Vagina (tissue), 2 donors: Measurements from ENCODE around the gene RUBCN. TPM values are rescaled to one million over a fixed set of nuclear protein-coding genes. Genes with fewer than 3 reads are reported as not detected.
"Not testable (repeated sequence)": the region's sequence is repeated elsewhere in the genome, so short reads cannot be mapped to it uniquely, and the experiment has no call there.

Experiments used
- DNase-seq, 2 donors: peaks; one replicate each; pipeline ENCODE4 v3.0.0-alpha.2; 2017; ENCODE audit errors: extremely low spot score in 2 of 2
- H3K27ac ChIP-seq: fragments of 200-600 bp; sonication (generic); one replicate; pipeline ENCODE4 v1.5.1; 2019
- H3K27me3 ChIP-seq: fragments of 200-600 bp; sonication (generic); one replicate; pipeline ENCODE4 v1.5.1; 2019
- H3K36me3 ChIP-seq, 2 donors: fragments of 200-600 bp; sonication (generic); one replicate each; pipeline ENCODE4 v1.5.1; 2017 to 2019
- H3K4me1 ChIP-seq: fragments of 200-600 bp; sonication (generic); one replicate; pipeline ENCODE4 v1.5.1; 2019
- H3K4me3 ChIP-seq, 2 donors: fragments of 200-600 bp; sonication (generic); 1 replicate in 1 of 2; 2 replicates in 1 of 2; pipeline ENCODE4 v1.5.1; 2016 to 2019
- H3K9me3 ChIP-seq: fragments of 200-600 bp; sonication (generic); one replicate; pipeline ENCODE4 v1.5.1; 2019
- CTCF ChIP-seq, 3 experiments: fragments of 450-650 bp in 2 of 3; fragments of 200-600 bp in 1 of 3; sonication (generic) in 1 of 3; IDR thresholded peaks; one replicate each; pipeline ENCODE4 v1.5.1; 2017 to 2019; ENCODE audit warnings: antibody characterized with exemption in 3 of 3, mild to moderate bottlenecking in 2 of 3, moderate library complexity in 2 of 3
- POLR2A ChIP-seq, 2 donors: fragments of 450-650 bp; IDR thresholded peaks; one replicate each; pipeline ENCODE4 v1.6.1; 2017; ENCODE audit warnings: antibody characterized with exemption in 2 of 2, mild to moderate bottlenecking in 2 of 2, moderate library complexity in 2 of 2
- POLR2AphosphoS5 ChIP-seq, 2 donors: sonication (generic); formaldehyde crosslinking; IDR thresholded peaks; one replicate each; pipeline ENCODE4 v1.9.0; 2017; ENCODE audit warnings: antibody characterized with exemption in 2 of 2, mild to moderate bottlenecking in 2 of 2, low read depth in 1 of 2; ENCODE audit not compliant: insufficient read depth in 1 of 2
- intact Hi-C: fragments of 100-400 bp; cut with DNase I; formaldehyde crosslinking; loops from one replicate; pipeline ENCODE4 v1.15.1; 2023
- total RNA-seq: library from RNA; depleted of rRNA; stranded (reverse); fragments of >200 nt; gene quantifications from one replicate; pipeline ENCODE4 v1.2.3, GENCODE V29; 2016

The RUBCN gene
- total RNA-seq, 1 donor from 2014 or later, result 48.6 TPM

DNA sequence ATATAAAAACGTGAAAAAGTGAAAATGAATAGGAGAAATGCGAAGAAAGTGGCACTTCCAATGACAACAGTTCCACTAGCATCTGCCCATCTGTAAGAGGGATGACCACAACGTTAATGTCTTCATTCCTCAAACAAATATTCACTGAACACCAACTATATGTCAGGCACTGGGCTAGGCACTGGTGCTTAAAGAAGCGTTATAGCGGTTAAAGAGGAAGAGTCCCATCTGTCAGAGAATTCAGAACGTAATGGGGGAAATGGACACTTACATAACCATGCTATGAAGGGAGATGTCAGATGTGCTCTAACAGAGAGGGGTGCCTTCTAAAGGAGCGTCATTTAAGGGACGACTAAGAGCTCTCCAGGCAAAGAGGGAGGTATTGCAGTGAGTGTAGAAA, 8.2 kb downstream of the RUBCN start:
- H3K9me3 ChIP-seq, result no peaks in the 10 kb centered on the region
- TF ChIP-seq POLR2AphosphoS5 (IDR thresholded peaks at IDR 0.05; ENCODE audit: insufficient read depth in 1 of 2, low read depth in 1 of 2), result no peak
- TF ChIP-seq POLR2A (IDR thresholded peaks at IDR 0.05), result no peak
- no peak for TF ChIP-seq CTCF (IDR thresholded peaks at IDR 0.05)
- H3K36me3 ChIP-seq, result no peaks in the 10 kb centered on the region
- no peak overlapping the region for H3K27ac ChIP-seq
- H3K27me3 ChIP-seq, result no peaks in the 10 kb centered on the region
- H3K4me1 ChIP-seq, result peaks cover 4% of the 10 kb centered on the region
- no peak overlapping the region for H3K4me3 ChIP-seq
- no peak for DNase-seq
- intact Hi-C loops, result no loop called here

DNA sequence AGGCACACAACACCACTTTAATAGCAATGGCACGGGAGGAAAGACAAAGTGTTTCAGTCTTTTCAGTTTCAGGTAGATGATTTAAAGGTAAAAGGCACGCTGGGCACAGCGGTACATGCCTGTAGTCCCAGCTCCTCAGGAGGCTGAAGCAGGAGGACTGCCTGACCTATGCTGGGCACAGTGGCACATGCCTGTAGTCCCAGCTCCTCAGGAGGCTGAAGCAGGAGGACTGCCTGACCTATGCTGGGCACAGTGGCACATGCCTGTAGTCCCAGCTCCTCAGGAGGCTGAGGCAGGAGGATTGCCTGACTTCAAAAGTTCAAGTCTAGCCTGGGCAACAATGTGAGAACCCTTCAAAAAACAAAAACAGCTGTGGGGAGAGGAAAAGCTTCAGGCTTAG, 8.8 kb downstream of the RUBCN start:
- H3K27ac ChIP-seq, H3K4me1 ChIP-seq, intact Hi-C loops, H3K9me3 ChIP-seq, H3K4me3 ChIP-seq, H3K27me3 ChIP-seq, H3K36me3 ChIP-seq, DNase-seq: not testable (repeated sequence)

- H3K4me1 ChIP-seq, result no peaks in the 10 kb centered on the region
- intact Hi-C loops, result no loop called here
- H3K27ac ChIP-seq, result no peak overlapping the region
- H3K36me3 ChIP-seq, result no peaks in the 10 kb centered on the region
- no peaks in the 10 kb centered on the region for H3K27me3 ChIP-seq
- no peaks in the 10 kb centered on the region for H3K9me3 ChIP-seq
- H3K4me3 ChIP-seq, result no peak overlapping the region
- DNase-seq, result no peak
- TF ChIP-seq POLR2A (IDR thresholded peaks at IDR 0.05) (no peak), CTCF (IDR thresholded peaks at IDR 0.05) (no peak), POLR2AphosphoS5 (IDR thresholded peaks at IDR 0.05; ENCODE audit: insufficient read depth in 1 of 2, low read depth in 1 of 2) (no peak)
These were observed 14.0 kb downstream of the RUBCN start for GRCh38 chr3:197722734-197723133.

DNA sequence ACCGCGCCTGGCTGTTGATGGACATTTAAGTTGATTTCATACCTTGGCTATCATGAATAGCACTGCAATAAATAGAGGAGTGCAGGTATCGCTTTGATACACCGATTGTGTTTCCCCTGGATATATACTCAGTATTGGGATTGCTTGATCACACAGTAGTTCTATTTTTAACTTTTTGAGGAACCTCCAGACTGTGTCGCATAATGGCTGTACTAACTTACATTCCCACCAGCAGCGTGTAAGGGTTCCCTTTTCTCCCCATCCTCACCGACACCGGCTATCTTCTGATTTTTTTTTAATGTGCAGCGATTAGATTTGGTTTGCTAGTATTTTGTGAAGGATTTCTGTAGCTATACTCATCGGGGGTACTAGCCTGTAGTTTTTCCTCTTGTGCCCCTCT, 16.0 kb downstream of the RUBCN start:
- Histone ChIP-seq H3K27me3 (no peaks in the 10 kb centered on the region), H3K27ac (no peak overlapping the region), H3K36me3 (peaks cover 0 to 4% of the 10 kb centered on the region in 2 donors), H3K9me3 (no peaks in the 10 kb centered on the region), H3K4me3 (no peak overlapping the region), H3K4me1 (no peaks in the 10 kb centered on the region)
- intact Hi-C loops, result no loop called here
- TF ChIP-seq CTCF (IDR thresholded peaks at IDR 0.05) (no peak), POLR2A (IDR thresholded peaks at IDR 0.05) (no peak), POLR2AphosphoS5 (IDR thresholded peaks at IDR 0.05; ENCODE audit: insufficient read depth in 1 of 2, low read depth in 1 of 2) (no peak)
- DNase-seq, result no peak

- H3K27ac ChIP-seq, result no peak overlapping the region
- no peak for TF ChIP-seq CTCF (IDR thresholded peaks at IDR 0.05)
- peak in 1 of 2 donors; percentile 76 for TF ChIP-seq POLR2AphosphoS5 (IDR thresholded peaks at IDR 0.05; ENCODE audit: insufficient read depth in 1 of 2, low read depth in 1 of 2)
- no peak overlapping the region for H3K4me3 ChIP-seq
- no peaks in the 10 kb centered on the region for H3K4me1 ChIP-seq
- DNase-seq, result no peak
- H3K36me3 ChIP-seq, result peaks cover 0 to 4% of the 10 kb centered on the region in 2 donors
- intact Hi-C loops, result no loop called here
- H3K9me3 ChIP-seq, result no peaks in the 10 kb centered on the region
- no peaks in the 10 kb centered on the region for H3K27me3 ChIP-seq
These were observed 17.8 kb downstream of the RUBCN start for GRCh38 chr3:197718891-197719290.

- DNase-seq, result no peak
- peaks cover 0 to 4% of the 10 kb centered on the region in 2 donors for H3K36me3 ChIP-seq
- H3K4me3 ChIP-seq, result no peak overlapping the region
- H3K27ac ChIP-seq, result peak overlapping the region; percentile 92
- TF ChIP-seq POLR2AphosphoS5 (IDR thresholded peaks at IDR 0.05; ENCODE audit: insufficient read depth in 1 of 2, low read depth in 1 of 2), result no peak
- no peak for TF ChIP-seq CTCF (IDR thresholded peaks at IDR 0.05)
- no peak for TF ChIP-seq POLR2A (IDR thresholded peaks at IDR 0.05)
- peaks cover 15% of the 10 kb centered on the region for H3K4me1 ChIP-seq
- intact Hi-C loops, result no loop called here
- H3K27me3 ChIP-seq, result no peaks in the 10 kb centered on the region
- H3K9me3 ChIP-seq, result no peaks in the 10 kb centered on the region
These were observed 22.5 kb downstream of the RUBCN start for GRCh38 chr3:197714251-197714650.
